GM21528 (cell line): ENCODE measurements around the gene PCYOX1L.
A peak's percentile ranks its signal among the peaks of the same experiment; 100 is the strongest.

Experiments
- ATAC-seq: cut with Tn5 transposase; IDR thresholded peaks from one replicate; pipeline ENCODE4 v1.9.1; 2021; ENCODE audit warnings: mild to moderate bottlenecking, moderate library complexity; ENCODE audit not compliant: unreplicated experiment, low FRiP score

The PCYOX1L gene

GRCh38 chr5:149366169-149366729, 8.4 kb downstream of the PCYOX1L start:
- ATAC-seq, result no peak

DNA sequence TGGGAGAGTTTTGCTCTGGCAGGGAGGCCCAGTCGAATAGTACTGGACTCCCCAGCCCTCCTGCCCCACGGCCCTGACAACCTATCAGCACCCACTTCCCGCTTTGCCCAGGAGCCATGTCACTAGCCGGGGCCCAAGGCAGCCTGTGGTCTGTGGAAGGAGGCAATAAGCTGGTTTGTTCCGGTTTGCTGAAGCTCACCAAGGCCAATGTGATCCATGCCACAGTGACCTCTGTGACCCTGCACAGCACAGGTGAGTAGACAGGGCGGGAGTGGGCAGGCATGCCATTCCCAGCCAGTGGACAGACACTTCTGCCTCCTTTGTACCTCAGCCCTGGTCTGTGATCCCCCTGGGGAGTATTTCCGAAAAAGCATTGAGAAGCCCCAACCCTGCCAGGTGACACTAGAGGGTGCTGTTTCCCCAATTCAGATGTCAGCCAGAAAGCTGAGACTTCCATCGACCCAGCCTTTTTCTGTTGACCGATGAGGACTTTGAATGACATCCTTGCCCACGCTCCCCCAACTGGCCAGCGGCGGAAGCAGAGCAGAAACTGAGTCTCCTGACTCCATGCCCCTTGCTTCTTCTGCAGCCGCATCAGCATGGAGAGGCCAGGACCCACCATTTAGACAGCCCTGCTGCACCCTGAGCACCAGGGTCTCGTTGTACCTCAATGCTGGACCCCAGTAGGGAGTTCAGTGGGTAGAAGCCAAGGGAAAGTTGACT, 9.6 kb downstream of the PCYOX1L start:
- ATAC-seq, result no peak

GRCh38 chr5:149367972-149368645, 10.3 kb downstream of the PCYOX1L start:
- ATAC-seq, result no peak

GRCh38 chr5:149370878-149371277, 13.0 kb downstream of the PCYOX1L start:
- no peak for ATAC-seq

- ATAC-seq, result peak; percentile 85
Observed at GRCh38 chr5:149371296-149371962, 13.6 kb downstream of the PCYOX1L start.

DNA sequence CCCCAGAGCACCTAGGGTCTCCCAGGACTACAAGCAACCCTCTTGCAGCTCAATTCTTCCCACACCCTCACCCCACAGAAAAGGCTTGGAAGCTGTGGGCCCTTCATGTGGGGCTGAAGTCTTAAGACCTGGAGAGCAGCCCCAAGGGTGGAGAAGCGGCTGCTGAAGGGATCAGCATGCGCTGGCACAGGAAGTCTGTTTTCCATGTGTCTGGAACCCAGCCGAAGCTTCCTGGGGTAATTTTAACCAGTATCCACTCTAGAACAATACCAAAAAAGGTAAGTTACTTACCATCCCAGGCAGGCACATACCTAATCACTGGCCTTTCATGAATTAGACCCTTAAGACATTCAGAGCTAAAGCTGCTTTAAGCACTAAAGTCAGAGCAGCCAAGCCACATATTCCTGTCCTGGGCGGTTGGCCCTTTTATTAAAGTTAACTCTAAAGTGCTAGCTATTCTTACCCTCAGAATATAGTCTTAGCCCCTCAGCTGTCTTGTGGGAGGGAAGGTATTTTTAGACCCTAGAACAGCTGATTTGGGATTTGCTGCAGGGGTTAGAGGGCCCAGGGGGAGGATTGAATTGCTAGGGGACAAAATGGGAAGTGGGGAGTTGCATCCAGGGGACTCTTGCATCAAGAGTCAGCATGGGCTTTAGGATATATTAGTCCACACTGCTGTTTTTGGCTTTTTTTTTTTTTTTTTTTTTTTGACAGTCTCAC, 14.4 kb downstream of the PCYOX1L start:
- no peak for ATAC-seq

DNA sequence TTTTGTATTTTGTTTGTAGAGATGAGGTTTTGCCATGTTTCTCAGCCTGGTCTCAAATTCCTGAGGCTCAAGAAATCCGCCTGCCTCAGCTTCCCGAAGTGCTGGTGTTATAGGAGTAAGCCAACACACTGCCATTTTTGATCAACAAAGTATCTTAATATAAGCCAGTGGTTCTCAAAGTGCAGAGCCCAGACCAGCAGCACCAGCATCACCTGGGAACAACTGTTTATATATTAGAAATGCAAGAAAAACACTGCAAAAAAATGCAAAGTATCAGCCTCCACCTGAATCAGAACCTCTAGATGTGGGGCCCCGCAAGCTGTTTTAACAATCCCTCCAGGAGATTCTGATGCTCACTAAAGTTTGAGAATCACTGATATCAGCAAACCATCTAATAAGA, 15.1 kb downstream of the PCYOX1L start:
- no peak for ATAC-seq

DNA sequence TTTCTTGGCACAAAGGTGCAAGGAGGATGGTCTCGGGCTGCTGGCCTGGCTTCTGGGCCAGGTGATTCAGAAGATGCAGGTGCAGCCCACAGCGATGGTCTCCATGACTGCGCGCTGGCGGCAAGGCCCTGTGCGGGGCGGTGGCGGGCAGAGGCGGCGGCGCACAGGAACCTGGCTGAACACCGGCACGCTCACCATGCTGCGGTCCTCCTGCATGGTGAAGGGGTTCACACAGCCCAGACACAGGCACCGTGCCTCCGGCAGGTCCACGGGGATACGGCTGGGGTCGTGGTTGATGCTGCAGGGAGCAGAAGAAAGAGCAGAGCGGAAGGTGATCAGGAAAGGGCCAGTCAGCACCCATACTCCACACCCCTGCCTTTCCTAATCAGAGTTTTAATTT, 16.5 kb downstream of the PCYOX1L start:
- ATAC-seq, result no peak

GRCh38 chr5:149374801-149375200, 17.0 kb downstream of the PCYOX1L start:
- ATAC-seq, result no peak

- no peak for ATAC-seq
Observed at GRCh38 chr5:149375434-149375833, 17.6 kb downstream of the PCYOX1L start.

- ATAC-seq, result no peak
Observed at GRCh38 chr5:149376104-149376503, 18.3 kb downstream of the PCYOX1L start.

DNA sequence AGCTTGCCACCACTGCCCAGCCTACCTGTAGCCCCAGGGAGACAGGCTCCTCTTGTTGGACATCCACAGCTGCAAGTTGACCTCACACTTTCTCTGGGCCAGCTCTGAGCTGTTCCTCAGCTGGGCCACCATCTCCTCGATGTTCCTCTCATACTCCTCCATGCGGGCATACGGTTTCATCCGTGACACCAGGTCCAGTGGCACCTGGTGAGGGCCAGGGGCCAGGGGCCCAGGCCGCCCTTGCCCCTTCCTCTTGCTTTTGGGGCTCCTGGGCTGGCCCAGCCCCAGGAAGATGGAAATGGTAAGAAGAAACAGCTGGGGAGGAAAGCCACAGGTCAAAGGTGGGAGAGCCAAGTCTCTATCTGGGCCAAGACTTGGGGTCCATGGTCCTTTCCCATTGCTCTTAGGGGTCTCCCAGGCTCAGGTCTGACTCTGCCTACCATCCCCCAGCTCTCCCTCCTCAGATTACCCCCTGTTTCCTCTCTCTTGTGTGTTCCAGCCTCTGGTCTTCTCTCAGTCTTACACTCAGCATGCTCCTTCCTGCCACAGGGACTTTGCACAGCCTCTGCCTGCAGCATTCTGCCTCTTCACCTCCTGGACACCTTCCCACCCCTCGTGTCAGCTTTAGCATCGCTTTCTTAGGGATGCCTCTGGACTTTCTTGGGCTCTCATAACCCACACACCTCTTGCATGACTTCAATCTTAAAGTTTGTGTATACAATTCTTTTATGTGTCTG, 19.0 kb downstream of the PCYOX1L start:
- no peak for ATAC-seq

- ATAC-seq, result no peak
Observed at GRCh38 chr5:149378241-149378820, 20.5 kb downstream of the PCYOX1L start.

DNA sequence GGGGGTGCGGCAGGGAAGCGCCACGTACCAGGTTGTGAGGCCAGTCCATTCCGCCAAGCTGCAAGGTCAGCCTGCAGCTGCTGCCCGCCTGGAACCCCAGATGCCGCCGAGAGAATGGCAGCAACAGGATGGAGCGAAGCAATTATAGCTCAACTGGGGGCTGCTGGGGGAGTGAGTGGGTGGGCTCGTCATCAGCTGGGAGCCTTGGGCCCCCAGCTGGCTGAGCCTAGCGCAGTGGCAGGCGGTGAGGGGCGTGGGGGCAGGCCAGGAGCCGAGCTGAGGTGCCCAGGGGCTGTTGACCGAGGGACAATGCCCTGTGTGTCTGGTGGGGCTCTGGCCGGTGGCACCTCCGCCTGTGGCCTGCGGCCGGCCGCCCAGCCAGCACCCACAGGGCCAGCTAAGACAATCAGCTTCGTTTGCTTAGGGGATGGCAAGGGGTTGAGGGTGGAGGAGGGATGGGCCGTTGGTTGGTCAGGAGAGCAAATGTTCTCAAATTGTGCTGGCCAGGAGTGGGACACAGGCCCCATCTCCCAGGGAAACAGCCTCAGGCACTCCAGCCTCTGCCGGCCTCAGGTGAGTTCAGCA, 21.4 kb downstream of the PCYOX1L start, which contains the start of gene IL17B:
IL17B (minus strand) TSS at position 116 of the 585 bp plus-strand sequence; CDS start at position 49, 67 bp downstream.
- ATAC-seq, result no peak

GRCh38 chr5:149379818-149380374, 22.1 kb downstream of the PCYOX1L start:
- no peak for ATAC-seq

DNA sequence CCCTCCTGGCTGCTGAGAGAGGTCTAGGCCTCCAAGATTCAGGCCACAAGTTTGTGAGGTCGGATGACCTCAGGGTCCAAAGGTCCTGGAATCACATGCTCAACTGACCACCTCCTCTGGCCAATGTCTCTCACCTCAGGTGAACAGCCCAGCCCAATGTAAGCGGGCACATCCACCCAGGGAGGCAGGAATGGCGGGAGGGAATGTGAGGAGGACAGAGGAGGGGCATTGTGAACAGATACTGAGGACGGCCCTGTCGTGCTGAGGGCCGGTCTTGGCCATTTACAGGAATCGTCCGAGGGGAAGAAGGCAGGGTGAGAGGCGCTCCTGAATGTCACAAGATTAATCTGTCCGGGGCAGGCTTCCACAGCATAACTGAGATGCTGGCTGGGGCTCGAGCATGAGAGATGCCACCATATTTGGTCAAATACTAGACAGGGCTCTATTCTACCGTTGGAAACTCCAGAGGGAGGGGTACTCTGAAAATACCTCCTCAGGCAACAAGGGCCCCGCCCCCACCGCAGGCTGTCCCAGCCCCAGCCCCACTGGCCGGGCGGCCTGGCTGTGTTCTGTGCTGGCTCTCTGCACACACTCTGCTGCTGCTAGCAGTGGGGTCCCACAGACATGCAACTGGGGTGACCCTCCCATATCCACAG, 22.7 kb downstream of the PCYOX1L start:
- no peak for ATAC-seq

DNA sequence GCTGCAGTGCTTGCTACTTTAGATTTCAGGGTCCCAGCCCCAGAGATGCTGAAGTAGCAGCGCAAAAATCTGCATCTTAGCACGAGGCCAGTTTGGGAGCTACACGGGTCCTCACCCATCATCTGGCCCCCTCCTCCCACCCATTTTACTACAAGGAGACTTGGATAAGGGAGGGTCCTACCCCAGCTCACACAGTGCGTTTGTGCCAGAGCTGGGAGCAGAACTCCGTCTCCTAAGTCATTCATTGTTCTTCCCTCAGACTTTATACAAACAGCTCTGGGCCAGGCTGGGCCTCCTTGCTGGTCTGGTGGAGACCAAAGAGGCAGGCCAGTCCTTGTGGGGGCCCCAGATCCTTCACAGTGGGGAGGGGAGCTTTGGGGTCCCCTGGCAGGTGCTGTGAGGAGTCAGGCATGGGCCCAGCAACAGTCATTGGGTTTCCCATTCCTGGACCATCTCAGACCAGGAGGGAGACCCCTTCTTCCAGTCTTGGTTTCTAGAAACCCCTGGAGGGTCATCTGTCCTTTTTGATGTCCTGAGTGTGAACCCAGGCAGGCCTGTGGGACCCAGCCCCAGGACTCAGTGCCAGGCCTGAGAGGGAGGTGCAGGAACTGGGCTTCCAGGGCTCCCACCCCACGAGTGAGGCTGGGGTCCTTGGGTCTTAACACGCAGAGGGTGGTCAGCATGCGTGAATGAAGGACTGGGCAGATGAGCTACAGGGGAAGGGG, 23.6 kb downstream of the PCYOX1L start:
- no peak for ATAC-seq

- ATAC-seq, result no peak
Observed at GRCh38 chr5:149381986-149382338, 24.1 kb downstream of the PCYOX1L start.
